Activated T-helper 17 cell treated with anti-CD3 and anti-CD28 coated beads, Interleukin-2, amount 50 U/mL, for 72 hours (primary cell): ENCODE results near the gene CDR2. TPM values are rescaled to one million over a fixed set of nuclear protein-coding genes. Genes with fewer than 3 reads are reported as not detected.

Experiments
- ATAC-seq: fragments of 150-1000 bp; cut with Tn5 transposase; replicated peaks from 2 replicates; pipeline ENCODE4 v1.10.0; 2021; ENCODE audit warnings: mild to moderate bottlenecking, moderate library complexity
- H3K27ac Mint-ChIP-seq: one replicate; pipeline ENCODE4 v1.8.0; 2022; ENCODE audit warnings: mixed read lengths
- H3K27me3 Mint-ChIP-seq: one replicate; pipeline ENCODE4 v1.8.0; 2022; ENCODE audit warnings: mixed read lengths
- H3K36me3 Mint-ChIP-seq: one replicate; pipeline ENCODE4 v1.8.0; 2022; ENCODE audit warnings: low read depth, mild to moderate bottlenecking, mixed read lengths
- H3K4me1 Mint-ChIP-seq: one replicate; pipeline ENCODE4 v1.8.0; 2022; ENCODE audit warnings: mixed read lengths
- H3K4me3 Mint-ChIP-seq: one replicate; pipeline ENCODE4 v1.8.0; 2022; ENCODE audit warnings: mild to moderate bottlenecking, mixed read lengths
- H3K9me3 Mint-ChIP-seq: one replicate; pipeline ENCODE4 v1.8.0; 2022; ENCODE audit warnings: mixed read lengths
- total RNA-seq, 2 donors: library from RNA; stranded (reverse); gene quantifications; one replicate each; pipeline ENCODE4 v1.2.3, GENCODE V29; 2022

CDR2 gene
- total RNA-seq, 2 donors from 2014 or later = 26.3 to 41.0 TPM

- ATAC-seq = peak; percentile 46
Measured at GRCh38 chr16:22318690-22319358, 55.6 kb downstream of the CDR2 start.

DNA sequence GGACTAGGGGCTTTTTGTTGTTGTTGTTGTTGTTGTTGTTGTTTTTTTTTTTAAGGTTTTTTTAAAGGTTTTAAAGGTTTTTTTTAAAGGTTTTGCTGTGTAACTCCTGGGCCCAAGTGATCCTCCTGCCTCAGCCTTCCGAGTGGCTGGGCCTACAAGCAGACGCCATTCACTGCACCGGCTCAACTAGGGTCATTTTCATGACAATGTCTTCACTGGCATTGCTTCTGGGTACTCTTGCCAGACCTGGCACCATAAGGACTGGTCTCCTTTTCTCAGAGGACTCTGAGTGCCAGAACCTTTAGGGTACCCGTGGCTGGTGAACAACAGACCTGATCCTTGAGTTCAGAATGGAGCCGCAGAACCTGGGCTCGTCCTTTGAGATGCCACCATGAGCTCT lies 56.8 kb downstream of the CDR2 start:
- no peak for ATAC-seq
- Mint-ChIP-seq H3K4me1 (peaks cover 8% of the 10 kb centered on the region), H3K27ac (peak overlapping the region; percentile 54), H3K36me3 (peaks cover 98% of the 10 kb centered on the region), H3K4me3 (no peak overlapping the region), H3K9me3 (no peaks in the 10 kb centered on the region), H3K27me3 (no peaks in the 10 kb centered on the region)

More at GRCh38 chr16:22318690-22319358, 55.6 kb downstream of the CDR2 start:
- H3K27me3 Mint-ChIP-seq = no peaks in the 10 kb centered on the region
- H3K9me3 Mint-ChIP-seq = no peaks in the 10 kb centered on the region
- no peak overlapping the region for H3K27ac Mint-ChIP-seq
- H3K4me1 Mint-ChIP-seq = peaks cover 8% of the 10 kb centered on the region
- H3K4me3 Mint-ChIP-seq = no peak overlapping the region
- H3K36me3 Mint-ChIP-seq = peaks cover 98% of the 10 kb centered on the region

DNA sequence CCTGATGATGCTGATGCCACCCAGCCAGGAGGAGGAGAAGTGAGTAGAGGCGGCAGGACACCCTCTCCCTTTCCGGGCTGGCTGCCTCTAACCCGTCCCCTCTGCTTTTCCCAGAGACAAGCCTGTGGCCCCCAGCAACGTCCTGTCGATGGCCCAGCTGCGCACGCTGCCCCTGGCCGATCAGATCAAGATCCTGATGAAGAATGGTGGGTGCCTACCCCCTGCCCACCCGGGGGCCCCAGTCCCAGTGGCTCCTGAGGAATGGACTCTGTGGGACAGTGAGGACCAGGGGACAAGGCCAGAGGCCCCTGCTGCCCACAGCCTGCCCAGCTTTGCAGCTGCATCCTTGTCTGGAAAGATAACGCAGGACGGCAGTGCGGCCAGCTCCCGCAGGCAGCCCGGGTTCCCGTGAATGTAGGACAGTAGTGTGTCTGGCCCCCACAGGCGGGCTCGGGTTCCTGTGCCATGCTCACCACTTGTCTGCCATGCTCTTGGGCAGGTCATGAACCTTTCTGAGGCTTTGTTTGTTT lies 57.4 kb downstream of the CDR2 start:
- peak overlapping the region; percentile 54 for H3K27ac Mint-ChIP-seq
- peaks cover 98% of the 10 kb centered on the region for H3K36me3 Mint-ChIP-seq
- no peak for ATAC-seq
- no peaks in the 10 kb centered on the region for H3K9me3 Mint-ChIP-seq
- H3K27me3 Mint-ChIP-seq = no peaks in the 10 kb centered on the region
- peaks cover 8% of the 10 kb centered on the region for H3K4me1 Mint-ChIP-seq
- no peak overlapping the region for H3K4me3 Mint-ChIP-seq

DNA sequence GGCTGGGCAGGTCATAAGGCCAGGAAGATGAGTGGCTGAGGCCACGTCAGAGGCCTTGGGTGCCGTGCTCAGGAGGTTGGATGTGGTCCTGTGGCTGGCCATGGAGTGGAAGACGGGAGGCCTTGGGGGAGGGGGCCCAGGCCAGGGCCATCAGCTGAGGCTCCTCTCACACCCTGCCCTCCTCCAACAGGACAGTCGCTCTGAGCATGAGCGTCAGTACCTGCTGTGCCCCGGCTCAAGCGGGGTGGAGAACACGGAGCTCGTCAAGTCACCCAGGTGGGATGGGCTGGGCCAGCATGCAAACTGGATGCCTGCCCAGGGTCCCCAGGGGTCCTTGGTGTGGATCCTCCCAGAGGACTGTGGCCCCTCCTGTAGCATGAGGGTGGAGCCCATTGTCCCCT lies 58.0 kb downstream of the CDR2 start:
- peaks cover 98% of the 10 kb centered on the region for H3K36me3 Mint-ChIP-seq
- no peaks in the 10 kb centered on the region for H3K9me3 Mint-ChIP-seq
- no peaks in the 10 kb centered on the region for H3K27me3 Mint-ChIP-seq
- no peak overlapping the region for H3K27ac Mint-ChIP-seq
- ATAC-seq = no peak
- peaks cover 7% of the 10 kb centered on the region for H3K4me1 Mint-ChIP-seq
- H3K4me3 Mint-ChIP-seq = no peak overlapping the region

DNA sequence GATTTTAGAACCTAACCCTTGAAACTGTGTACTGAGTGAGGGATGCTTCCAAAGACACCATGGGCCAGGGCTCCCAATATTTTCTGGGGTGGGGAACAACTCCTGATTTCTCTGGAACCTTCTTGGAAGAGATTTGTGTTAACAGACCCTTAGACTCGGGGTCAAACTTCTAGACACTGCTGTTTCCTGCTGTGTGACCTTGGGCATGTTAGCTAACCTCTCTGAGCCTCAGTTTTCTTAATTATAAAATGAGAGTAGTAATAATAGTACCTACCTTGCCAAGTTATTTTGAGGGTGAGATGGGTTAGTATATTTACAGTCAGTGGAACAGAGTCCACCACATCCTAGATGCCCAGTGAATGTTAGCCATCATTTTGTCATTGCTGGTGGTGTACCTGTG lies 58.4 kb downstream of the CDR2 start:
- Mint-ChIP-seq H3K36me3 (peaks cover 98% of the 10 kb centered on the region), H3K4me3 (no peak overlapping the region), H3K27ac (no peak overlapping the region), H3K4me1 (peaks cover 3% of the 10 kb centered on the region), H3K9me3 (no peaks in the 10 kb centered on the region), H3K27me3 (no peaks in the 10 kb centered on the region)
- no peak for ATAC-seq

GRCh38 chr16:22314661-22315626 lies 59.5 kb downstream of the CDR2 start:
- Mint-ChIP-seq H3K9me3 (no peaks in the 10 kb centered on the region), H3K36me3 (peaks cover 92% of the 10 kb centered on the region), H3K27me3 (no peaks in the 10 kb centered on the region), H3K27ac (no peak overlapping the region), H3K4me1 (no peaks in the 10 kb centered on the region), H3K4me3 (no peak overlapping the region)
- ATAC-seq = no peak

- no peak overlapping the region for H3K4me3 Mint-ChIP-seq
- no peaks in the 10 kb centered on the region for H3K9me3 Mint-ChIP-seq
- ATAC-seq = no peak
- peaks cover 92% of the 10 kb centered on the region for H3K36me3 Mint-ChIP-seq
- no peaks in the 10 kb centered on the region for H3K27me3 Mint-ChIP-seq
- no peak overlapping the region for H3K27ac Mint-ChIP-seq
- no peaks in the 10 kb centered on the region for H3K4me1 Mint-ChIP-seq
Measured at GRCh38 chr16:22313876-22314470, 60.4 kb downstream of the CDR2 start.

DNA sequence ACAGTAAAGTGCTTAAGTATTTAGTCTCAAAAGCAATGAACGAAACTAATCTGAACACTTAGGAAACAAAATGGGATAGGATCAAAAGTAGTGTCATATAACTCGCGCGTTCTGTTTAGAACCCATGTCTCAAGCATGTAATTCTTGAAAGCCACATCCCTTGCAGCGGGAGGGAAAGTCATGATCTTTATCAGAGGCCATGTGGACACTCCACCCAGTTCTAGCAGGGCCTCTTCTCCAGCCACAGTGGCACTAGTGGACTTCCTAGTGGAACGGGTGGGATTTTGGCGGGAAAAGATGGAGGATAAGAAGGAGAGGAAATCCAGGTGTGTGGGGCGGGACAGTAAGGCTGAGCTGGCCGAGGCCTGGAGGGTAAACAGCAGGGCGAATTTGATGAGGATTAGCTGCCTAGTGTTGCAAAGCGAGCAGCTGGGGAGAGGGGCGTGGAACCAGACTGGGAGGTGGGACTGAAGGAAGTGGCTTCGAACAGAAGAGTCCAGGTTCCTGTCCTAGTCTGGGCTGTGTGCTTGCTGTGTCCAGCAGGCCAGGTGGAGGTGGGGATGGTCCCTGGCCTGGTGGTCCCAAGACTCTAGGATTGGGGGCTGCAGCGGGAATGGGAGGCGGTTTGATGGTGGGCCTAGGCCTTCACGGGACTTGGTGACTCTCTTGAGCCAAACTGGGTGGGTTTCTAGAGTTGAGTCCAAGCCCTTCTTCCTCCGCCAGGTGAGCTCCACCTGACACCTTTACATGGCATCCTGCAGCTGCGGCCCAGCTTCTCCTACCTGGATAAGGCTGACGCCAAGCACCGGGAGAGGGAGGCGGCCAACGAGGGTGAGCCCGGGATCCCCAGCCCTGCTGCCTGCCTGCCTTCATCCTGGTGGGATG lies 61.3 kb downstream of the CDR2 start:
- no peaks in the 10 kb centered on the region for H3K4me1 Mint-ChIP-seq
- no peak for ATAC-seq
- peaks cover 90% of the 10 kb centered on the region for H3K36me3 Mint-ChIP-seq
- no peaks in the 10 kb centered on the region for H3K27me3 Mint-ChIP-seq
- H3K27ac Mint-ChIP-seq = peak overlapping the region; percentile 15
- H3K4me3 Mint-ChIP-seq = no peak overlapping the region
- no peaks in the 10 kb centered on the region for H3K9me3 Mint-ChIP-seq

DNA sequence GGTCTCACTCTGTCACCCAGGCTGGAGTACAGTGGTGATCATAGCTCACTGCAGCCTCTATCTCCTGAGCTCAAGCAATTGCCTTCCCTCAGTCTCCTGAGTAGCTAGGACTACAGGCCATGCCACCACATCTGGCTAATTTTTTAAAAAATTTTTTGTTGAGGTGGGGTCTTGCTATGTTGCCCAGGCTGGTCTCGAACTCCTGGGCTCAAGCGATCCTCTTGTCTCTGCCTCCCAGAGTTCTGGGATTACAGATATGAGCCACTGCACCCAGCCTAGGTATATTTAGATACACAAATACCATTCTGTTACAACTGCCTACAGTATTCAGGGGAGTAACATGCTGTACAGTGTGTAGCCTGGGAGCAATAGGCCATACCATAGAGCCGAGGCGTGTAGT lies 62.9 kb downstream of the CDR2 start:
- Mint-ChIP-seq H3K27me3 (no peaks in the 10 kb centered on the region), H3K9me3 (no peaks in the 10 kb centered on the region), H3K4me3 (no peak overlapping the region), H3K36me3 (peaks cover 89% of the 10 kb centered on the region), H3K4me1 (no peaks in the 10 kb centered on the region), H3K27ac (peak overlapping the region; percentile 26)
- no peak for ATAC-seq

- H3K9me3 Mint-ChIP-seq = no peaks in the 10 kb centered on the region
- peaks cover 91% of the 10 kb centered on the region for H3K36me3 Mint-ChIP-seq
- H3K4me1 Mint-ChIP-seq = no peaks in the 10 kb centered on the region
- H3K27ac Mint-ChIP-seq = no peak overlapping the region
- no peak for ATAC-seq
- H3K27me3 Mint-ChIP-seq = no peaks in the 10 kb centered on the region
- no peak overlapping the region for H3K4me3 Mint-ChIP-seq
Measured at GRCh38 chr16:22308824-22309520, 65.4 kb downstream of the CDR2 start.

- ATAC-seq = no peak
Measured at GRCh38 chr16:22307838-22308237, 66.6 kb downstream of the CDR2 start.

GRCh38 chr16:22306788-22307187 lies 67.6 kb downstream of the CDR2 start:
- Mint-ChIP-seq H3K4me3 (no peak overlapping the region), H3K36me3 (peaks cover 89% of the 10 kb centered on the region), H3K27me3 (no peaks in the 10 kb centered on the region), H3K4me1 (peaks cover 9% of the 10 kb centered on the region), H3K9me3 (no peaks in the 10 kb centered on the region), H3K27ac (no peak overlapping the region)
- ATAC-seq = no peak

More at GRCh38 chr16:22307838-22308237, 66.6 kb downstream of the CDR2 start:
- peaks cover 89% of the 10 kb centered on the region for H3K36me3 Mint-ChIP-seq
- H3K4me3 Mint-ChIP-seq = no peak overlapping the region
- peak overlapping the region; percentile 41 for H3K27ac Mint-ChIP-seq
- peaks cover 4% of the 10 kb centered on the region for H3K4me1 Mint-ChIP-seq
- no peaks in the 10 kb centered on the region for H3K27me3 Mint-ChIP-seq
- no peaks in the 10 kb centered on the region for H3K9me3 Mint-ChIP-seq

DNA sequence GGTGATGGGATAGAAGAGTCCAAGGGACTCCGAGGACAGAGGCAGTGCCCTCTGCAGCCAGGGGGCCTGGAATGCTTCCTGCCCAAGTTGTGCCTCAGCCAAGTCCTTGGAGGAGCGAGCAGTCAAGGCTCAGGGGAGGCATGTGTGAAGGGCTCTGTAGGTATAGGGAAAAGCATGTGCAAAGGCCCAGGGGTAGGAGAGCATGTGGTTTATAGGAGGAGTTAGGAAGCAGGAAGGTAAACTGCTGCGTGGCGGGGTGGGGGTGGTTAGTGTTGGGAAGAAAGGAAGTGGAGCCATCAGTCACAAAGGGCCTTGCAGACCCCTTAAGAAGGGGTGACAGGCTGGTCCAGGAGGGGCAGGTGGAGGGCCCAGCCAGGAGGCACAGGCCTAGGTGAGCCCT lies 70.0 kb downstream of the CDR2 start:
- Mint-ChIP-seq H3K4me1 (peaks cover 21% of the 10 kb centered on the region), H3K9me3 (no peaks in the 10 kb centered on the region), H3K27ac (peak overlapping the region; percentile 80), H3K27me3 (no peaks in the 10 kb centered on the region), H3K4me3 (no peak overlapping the region), H3K36me3 (peaks cover 92% of the 10 kb centered on the region)
- ATAC-seq = no peak
